ENCODE measurements around the gene KDM2B. TPM values are rescaled to one million over a fixed set of nuclear protein-coding genes. Genes with fewer than 3 reads are reported as not detected.
A peak's percentile ranks its signal among the peaks of the same experiment; 100 is the strongest.

KDM2B gene
- polyA plus RNA-seq, 1 of the 3 experiments (the other 2 are of a cell fraction), result 11.5 TPM

DNA sequence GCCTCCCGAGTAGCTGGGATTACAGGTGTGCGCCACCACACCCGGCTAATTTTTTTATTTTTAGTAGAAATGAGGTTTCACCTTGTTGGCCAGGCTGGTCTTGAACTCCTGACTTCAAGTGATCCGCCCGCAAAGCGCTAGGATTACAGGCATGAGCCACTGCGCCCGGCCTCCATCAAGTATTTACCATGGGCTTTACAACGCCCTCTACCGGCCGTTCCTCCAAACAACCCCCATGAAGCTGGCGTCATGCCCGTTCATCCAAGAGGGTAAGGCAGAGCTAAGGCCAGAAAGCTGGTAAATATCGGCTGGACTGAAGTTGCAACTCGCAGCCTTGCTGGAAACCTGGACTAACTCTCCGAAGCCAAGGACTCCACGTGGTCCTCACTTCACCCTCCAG is 139.3 kb downstream of the KDM2B start:
- Histone ChIP-seq H3K9ac (no peak overlapping the region), H3K27ac (ENCODE audit: low read depth in 2 of 2, low read length in 1 of 2) (no peak overlapping the region), H3K4me1 (ENCODE audit: control insufficient read depth in 1 of 2, insufficient read depth in 2 of 2, low read depth in 1 of 2, low read length in 1 of 2) (peaks cover 0 to 2% of the 10 kb centered on the region in 2 experiments; a peak in 1 of 4 replicates), H3K9me3 (no peaks in the 10 kb centered on the region), H3K79me2 (ENCODE audit: insufficient read depth) (peaks cover 3% of the 10 kb centered on the region; the same call in 1 of the 2 replicates), H3K4me3 (ENCODE audit: low read depth in 2 of 2, low read length in 1 of 2) (no peak overlapping the region), H3K9me2 (no peaks in the 10 kb centered on the region), H2AFZ (ENCODE audit: low read depth) (no peak overlapping the region), H3K36me3 (replicated peaks in 1 of 2; ENCODE audit: control insufficient read depth in 1 of 2, insufficient read depth in 2 of 2, low read length in 1 of 2) (peaks cover 19 to 39% of the 10 kb centered on the region in 2 experiments), H3K4me2 (no peak overlapping the region), H3K27me3 (ENCODE audit: insufficient read depth) (no peaks in the 10 kb centered on the region), H3F3A (replicated peaks; ENCODE audit: insufficient read depth) (peaks cover under 1% of the 10 kb centered on the region), H4K20me1 (ENCODE audit: insufficient read depth) (no peaks in the 10 kb centered on the region)
- POLR2A ChIA-PET, result no interaction called here
- TF ChIP-seq TEAD4 (IDR thresholded peaks at IDR 0.05; ENCODE audit: borderline replicate concordance, insufficient read depth), result no peak
- TF ChIP-seq TAF1 (IDR thresholded peaks at IDR 0.05; ENCODE audit: borderline replicate concordance, low read depth, low read length), result no peak
- no peak for TF ChIP-seq MEF2A (IDR thresholded peaks at IDR 0.05; ENCODE audit: borderline replicate concordance, low read depth)
- TF ChIP-seq, protein P1, sequence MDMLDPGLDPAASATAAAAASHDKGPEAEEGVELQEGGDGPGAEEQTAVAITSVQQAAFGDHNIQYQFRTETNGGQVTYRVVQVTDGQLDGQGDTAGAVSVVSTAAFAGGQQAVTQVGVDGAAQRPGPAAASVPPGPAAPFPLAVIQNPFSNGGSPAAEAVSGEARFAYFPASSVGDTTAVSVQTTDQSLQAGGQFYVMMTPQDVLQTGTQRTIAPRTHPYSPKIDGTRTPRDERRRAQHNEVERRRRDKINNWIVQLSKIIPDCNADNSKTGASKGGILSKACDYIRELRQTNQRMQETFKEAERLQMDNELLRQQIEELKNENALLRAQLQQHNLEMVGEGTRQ (IDR thresholded peaks at IDR 0.05; ENCODE audit: borderline replicate concordance, low read depth, low read length), result no peak
- TF ChIP-seq NRF1 (IDR thresholded peaks at IDR 0.05; ENCODE audit: low read depth, low read length), result no peak
- TF ChIP-seq, protein P2, sequence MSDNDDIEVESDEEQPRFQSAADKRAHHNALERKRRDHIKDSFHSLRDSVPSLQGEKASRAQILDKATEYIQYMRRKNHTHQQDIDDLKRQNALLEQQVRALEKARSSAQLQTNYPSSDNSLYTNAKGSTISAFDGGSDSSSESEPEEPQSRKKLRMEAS (IDR thresholded peaks at IDR 0.05; ENCODE audit: low read depth), result no peak
- TF ChIP-seq, protein P3, sequence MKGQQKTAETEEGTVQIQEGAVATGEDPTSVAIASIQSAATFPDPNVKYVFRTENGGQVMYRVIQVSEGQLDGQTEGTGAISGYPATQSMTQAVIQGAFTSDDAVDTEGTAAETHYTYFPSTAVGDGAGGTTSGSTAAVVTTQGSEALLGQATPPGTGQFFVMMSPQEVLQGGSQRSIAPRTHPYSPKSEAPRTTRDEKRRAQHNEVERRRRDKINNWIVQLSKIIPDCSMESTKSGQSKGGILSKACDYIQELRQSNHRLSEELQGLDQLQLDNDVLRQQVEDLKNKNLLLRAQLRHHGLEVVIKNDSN (IDR thresholded peaks at IDR 0.05; ENCODE audit: borderline replicate concordance, low read depth), result no peak
- no peak for TF ChIP-seq TCF12 (IDR thresholded peaks at IDR 0.05)
- TF ChIP-seq, protein P4, sequence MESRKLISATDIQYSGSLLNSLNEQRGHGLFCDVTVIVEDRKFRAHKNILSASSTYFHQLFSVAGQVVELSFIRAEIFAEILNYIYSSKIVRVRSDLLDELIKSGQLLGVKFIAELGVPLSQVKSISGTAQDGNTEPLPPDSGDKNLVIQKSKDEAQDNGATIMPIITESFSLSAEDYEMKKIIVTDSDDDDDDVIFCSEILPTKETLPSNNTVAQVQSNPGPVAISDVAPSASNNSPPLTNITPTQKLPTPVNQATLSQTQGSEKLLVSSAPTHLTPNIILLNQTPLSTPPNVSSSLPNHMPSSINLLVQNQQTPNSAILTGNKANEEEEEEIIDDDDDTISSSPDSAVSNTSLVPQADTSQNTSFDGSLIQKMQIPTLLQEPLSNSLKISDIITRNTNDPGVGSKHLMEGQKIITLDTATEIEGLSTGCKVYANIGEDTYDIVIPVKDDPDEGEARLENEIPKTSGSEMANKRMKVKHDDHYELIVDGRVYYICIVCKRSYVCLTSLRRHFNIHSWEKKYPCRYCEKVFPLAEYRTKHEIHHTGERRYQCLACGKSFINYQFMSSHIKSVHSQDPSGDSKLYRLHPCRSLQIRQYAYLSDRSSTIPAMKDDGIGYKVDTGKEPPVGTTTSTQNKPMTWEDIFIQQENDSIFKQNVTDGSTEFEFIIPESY (IDR thresholded peaks at IDR 0.05; ENCODE audit: borderline replicate concordance, low read depth), result no peak
- TF ChIP-seq RAD21 (IDR thresholded peaks at IDR 0.05; ENCODE audit: low read length), result no peak
- TF ChIP-seq JUND (IDR thresholded peaks at IDR 0.05), result no peak
- TF ChIP-seq, protein P5, sequence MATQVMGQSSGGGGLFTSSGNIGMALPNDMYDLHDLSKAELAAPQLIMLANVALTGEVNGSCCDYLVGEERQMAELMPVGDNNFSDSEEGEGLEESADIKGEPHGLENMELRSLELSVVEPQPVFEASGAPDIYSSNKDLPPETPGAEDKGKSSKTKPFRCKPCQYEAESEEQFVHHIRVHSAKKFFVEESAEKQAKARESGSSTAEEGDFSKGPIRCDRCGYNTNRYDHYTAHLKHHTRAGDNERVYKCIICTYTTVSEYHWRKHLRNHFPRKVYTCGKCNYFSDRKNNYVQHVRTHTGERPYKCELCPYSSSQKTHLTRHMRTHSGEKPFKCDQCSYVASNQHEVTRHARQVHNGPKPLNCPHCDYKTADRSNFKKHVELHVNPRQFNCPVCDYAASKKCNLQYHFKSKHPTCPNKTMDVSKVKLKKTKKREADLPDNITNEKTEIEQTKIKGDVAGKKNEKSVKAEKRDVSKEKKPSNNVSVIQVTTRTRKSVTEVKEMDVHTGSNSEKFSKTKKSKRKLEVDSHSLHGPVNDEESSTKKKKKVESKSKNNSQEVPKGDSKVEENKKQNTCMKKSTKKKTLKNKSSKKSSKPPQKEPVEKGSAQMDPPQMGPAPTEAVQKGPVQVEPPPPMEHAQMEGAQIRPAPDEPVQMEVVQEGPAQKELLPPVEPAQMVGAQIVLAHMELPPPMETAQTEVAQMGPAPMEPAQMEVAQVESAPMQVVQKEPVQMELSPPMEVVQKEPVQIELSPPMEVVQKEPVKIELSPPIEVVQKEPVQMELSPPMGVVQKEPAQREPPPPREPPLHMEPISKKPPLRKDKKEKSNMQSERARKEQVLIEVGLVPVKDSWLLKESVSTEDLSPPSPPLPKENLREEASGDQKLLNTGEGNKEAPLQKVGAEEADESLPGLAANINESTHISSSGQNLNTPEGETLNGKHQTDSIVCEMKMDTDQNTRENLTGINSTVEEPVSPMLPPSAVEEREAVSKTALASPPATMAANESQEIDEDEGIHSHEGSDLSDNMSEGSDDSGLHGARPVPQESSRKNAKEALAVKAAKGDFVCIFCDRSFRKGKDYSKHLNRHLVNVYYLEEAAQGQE (IDR thresholded peaks at IDR 0.05; ENCODE audit: low read depth, low read length), result no peak
- TF ChIP-seq EZH2phosphoT487 (IDR thresholded peaks at IDR 0.05; ENCODE audit: borderline replicate concordance, low read depth), result no peak
- TF ChIP-seq, protein P6, sequence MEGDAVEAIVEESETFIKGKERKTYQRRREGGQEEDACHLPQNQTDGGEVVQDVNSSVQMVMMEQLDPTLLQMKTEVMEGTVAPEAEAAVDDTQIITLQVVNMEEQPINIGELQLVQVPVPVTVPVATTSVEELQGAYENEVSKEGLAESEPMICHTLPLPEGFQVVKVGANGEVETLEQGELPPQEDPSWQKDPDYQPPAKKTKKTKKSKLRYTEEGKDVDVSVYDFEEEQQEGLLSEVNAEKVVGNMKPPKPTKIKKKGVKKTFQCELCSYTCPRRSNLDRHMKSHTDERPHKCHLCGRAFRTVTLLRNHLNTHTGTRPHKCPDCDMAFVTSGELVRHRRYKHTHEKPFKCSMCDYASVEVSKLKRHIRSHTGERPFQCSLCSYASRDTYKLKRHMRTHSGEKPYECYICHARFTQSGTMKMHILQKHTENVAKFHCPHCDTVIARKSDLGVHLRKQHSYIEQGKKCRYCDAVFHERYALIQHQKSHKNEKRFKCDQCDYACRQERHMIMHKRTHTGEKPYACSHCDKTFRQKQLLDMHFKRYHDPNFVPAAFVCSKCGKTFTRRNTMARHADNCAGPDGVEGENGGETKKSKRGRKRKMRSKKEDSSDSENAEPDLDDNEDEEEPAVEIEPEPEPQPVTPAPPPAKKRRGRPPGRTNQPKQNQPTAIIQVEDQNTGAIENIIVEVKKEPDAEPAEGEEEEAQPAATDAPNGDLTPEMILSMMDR (IDR thresholded peaks at IDR 0.05), result no peak
- no peak for TF ChIP-seq YY1 (IDR thresholded peaks at IDR 0.05; ENCODE audit: low read depth)
- no peak for TF ChIP-seq CHD2 (IDR thresholded peaks at IDR 0.05; ENCODE audit: low read length, partially characterized antibody)
- DNase-seq, result peak; percentile 39
- CTCF ChIA-PET, result interaction anchor here (0.8 to 6.9 kb wide), 12 partner anchors 9 to 109 kb away, joined by 3 to 192 read pairs (median 13); no protein-coding TSS in a partner anchor
- WGBS (ENCODE audit: low lambda C conversion rate), result 90% methylated on average over 17 of the region's 17 CpGs

Data from SK-N-SH (cell line).